ENCODE measurements around the gene HSPB6.

HSPB6 gene

GRCh38 chr19:35713904-35714495 lies 42.8 kb downstream of the HSPB6 start:
- DNase-seq = no peak

GRCh38 chr19:35713506-35713850 lies 43.4 kb downstream of the HSPB6 start:
- no peak for DNase-seq

DNA sequence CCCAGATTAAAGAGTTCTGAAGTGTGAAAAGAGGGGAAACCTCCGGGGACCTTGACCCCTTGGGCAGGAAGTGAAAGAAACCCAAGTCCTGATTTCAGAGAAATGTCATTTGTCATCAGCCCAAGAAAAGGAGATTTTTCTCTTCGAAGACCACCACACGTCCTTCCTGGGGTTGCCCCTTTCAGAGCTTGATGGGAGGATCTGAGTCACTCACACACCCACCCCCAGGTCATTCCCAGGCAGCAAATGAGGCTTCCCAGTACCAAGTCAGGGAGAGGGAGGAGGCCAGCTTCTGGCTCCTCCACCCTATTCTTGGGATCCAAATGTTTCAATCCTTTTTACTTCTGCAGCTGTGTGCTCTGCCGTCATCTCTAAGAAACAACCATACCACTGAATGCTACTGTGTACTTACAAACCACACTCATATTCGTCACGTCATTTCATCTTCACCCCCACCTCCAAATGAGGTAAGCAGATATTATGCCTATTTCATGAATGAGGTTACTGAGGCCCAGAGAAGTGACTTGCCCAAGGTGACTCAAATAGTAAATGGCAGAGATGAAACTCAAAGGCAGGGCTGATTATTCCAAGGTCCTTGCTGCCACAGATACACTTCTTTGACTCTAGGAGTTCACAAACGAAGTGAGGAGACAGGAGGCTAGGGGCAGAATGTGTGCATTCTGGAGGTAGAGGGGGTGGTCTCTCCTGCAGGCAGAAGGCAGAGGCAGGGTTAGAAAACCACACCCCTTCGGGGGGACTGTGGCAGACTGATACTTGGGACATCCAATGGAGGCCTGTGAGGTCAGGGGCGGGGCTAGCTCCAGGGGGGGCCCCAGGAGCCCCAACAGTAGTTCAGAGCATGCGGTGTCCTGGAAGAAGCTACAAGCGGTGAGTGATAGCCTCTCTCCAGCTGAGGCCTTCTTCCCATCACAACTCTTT lies 44.0 kb downstream of the HSPB6 start:
- no peak for DNase-seq

DNA sequence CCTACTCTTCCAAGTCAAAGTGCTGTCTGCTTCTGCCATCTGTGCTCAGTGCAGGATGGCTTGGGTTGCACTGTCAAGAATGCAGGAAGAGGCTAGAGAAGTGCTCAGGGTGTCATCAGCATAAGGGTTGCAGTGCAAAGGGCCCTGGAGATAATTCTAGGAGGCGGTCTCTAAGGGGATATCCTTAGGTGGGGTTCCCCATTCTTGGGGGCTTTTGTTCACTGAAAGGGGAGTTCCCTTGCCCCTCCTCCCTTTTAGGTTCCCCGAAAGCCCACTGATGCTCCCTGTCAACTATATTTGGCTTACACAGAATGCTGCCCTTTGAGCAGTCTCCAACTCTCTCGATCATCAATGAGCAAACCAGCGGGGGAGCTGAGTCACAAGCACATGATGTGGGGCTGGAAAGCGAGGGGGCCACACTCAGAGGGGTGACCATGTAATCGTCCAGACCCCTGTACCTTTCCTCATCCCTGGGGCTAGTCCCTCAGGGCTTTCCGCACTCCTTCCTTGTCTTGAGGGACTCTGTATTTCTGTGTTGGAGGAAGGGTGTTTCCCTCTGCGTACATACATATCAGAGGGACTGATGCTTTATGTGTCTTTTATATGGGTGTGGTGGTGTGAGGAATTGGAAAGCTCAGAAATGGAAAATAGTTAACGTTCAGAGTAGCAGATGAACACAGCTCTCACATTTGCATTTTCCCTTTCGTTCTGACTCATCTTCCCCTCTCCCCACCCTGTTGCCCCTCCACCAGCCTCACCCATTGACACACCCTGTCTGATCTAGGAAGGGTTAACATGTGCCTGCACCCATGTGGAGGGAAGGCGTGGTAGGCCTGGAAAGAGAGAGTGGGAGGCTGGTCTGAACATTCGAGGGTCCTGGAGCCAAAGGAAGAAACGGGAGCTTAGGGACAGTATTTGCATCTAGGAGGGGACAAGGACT lies 45.8 kb downstream of the HSPB6 start:
- DNase-seq = no peak

DNA sequence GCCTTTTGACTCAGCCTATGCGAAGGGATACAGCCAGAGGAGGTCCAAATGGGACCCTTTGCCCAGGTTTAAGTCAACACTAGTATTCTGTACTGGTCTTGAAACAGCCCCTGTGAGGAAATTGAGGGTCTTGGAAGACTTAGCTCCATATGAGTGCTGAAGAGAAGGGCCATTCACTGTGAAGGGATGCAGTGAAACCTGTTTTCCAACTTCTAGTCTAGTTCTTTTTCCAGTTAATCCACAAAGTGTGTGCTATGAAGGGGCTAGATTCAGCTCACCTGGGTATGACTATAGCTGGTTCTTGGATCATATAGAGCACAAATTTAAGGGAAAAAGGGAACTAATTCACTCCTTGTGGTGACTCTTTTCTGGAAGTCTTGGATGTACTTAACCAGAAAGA lies 48.4 kb downstream of the HSPB6 start:
- DNase-seq = no peak
